Naive thymus-derived CD8-positive, alpha-beta T cell (primary cell): ENCODE measurements around the gene PRICKLE3. TPM values are rescaled to one million over a fixed set of nuclear protein-coding genes. Genes with fewer than 3 reads are reported as not detected.
"Not testable (repeated sequence)": the region's sequence is repeated elsewhere in the genome, so short reads cannot be mapped to it uniquely, and the experiment has no call there.

Experiments
- ATAC-seq, 2 donors: fragments of 150-1000 bp; cut with Tn5 transposase in 1 of 2; sonication (Bioruptor Pico), chemical (Tn5 transposase) in 1 of 2; 1 replicate in 1 of 2; 2 replicates in 1 of 2; pipeline ENCODE4 v1.10.0; 2021; ENCODE audit warnings: mild to moderate bottlenecking in 2 of 2, moderate library complexity in 2 of 2
- POLR2A ChIA-PET: fragments of 350-600 bp; sonication (Branson Sonifier 250); formaldehyde crosslinking; loops from one replicate; lab custom pipeline; 2021; ENCODE audit warnings: antibody characterized with exemption; lab: Charles Lee
- DNase-seq, 10 donors: peaks; one replicate each; pipeline versions ENCODE4 v3.0.0 to v3.0.0-alpha.2; 2020 to 2022
- H3K27ac Mint-ChIP-seq, 10 donors: one replicate each; pipeline ENCODE4 v1.8.0; 2020 to 2022; ENCODE audit warnings: mild to moderate bottlenecking in 10 of 10, mixed read lengths in 10 of 10, moderate library complexity in 4 of 10, inconsistent platforms in 1 of 10
- H3K27me3 Mint-ChIP-seq, 5 donors: one replicate each; pipeline ENCODE4 v1.8.0; 2021 to 2022; ENCODE audit warnings: mixed read lengths in 5 of 5
- H3K36me3 Mint-ChIP-seq, 3 donors: one replicate each; pipeline ENCODE4 v1.8.0; 2020 to 2022; ENCODE audit warnings: mixed read lengths in 3 of 3, mild to moderate bottlenecking in 2 of 3, inconsistent platforms in 1 of 3
- H3K4me1 Mint-ChIP-seq, 4 donors: one replicate each; pipeline ENCODE4 v1.8.0; 2021 to 2022; ENCODE audit warnings: mixed read lengths in 4 of 4
- H3K4me3 Mint-ChIP-seq, 10 donors: one replicate each; pipeline ENCODE4 v1.8.0; 2020 to 2022; ENCODE audit warnings: mild to moderate bottlenecking in 10 of 10, mixed read lengths in 10 of 10, moderate library complexity in 6 of 10, inconsistent platforms in 1 of 10
- H3K9me3 Mint-ChIP-seq, 9 donors: one replicate each; pipeline ENCODE4 v1.8.0; 2020 to 2022; ENCODE audit warnings: mixed read lengths in 9 of 9, mild to moderate bottlenecking in 3 of 9, inconsistent platforms in 1 of 9, moderate library complexity in 1 of 9
- polyA plus RNA-seq, 3 donors: library from polyadenylated mRNA; unstranded; fragments of 300-500 nt; fragmentation: Illumina TruSeq; gene quantifications; one replicate each; pipeline ENCODE4 v1.2.3, GENCODE V29; 2021
- total RNA-seq, 8 experiments: library from RNA in 2 of 8; stranded (reverse) in 2 of 8; gene quantifications; one replicate each; pipeline ENCODE4 v1.2.3 and lab custom pipeline; 2021 to 2026

Gene PRICKLE3
- total and polyA plus RNA-seq, 5 experiments from 2014 or later, result 1.3 to 10.1 (median 2.9) TPM

DNA sequence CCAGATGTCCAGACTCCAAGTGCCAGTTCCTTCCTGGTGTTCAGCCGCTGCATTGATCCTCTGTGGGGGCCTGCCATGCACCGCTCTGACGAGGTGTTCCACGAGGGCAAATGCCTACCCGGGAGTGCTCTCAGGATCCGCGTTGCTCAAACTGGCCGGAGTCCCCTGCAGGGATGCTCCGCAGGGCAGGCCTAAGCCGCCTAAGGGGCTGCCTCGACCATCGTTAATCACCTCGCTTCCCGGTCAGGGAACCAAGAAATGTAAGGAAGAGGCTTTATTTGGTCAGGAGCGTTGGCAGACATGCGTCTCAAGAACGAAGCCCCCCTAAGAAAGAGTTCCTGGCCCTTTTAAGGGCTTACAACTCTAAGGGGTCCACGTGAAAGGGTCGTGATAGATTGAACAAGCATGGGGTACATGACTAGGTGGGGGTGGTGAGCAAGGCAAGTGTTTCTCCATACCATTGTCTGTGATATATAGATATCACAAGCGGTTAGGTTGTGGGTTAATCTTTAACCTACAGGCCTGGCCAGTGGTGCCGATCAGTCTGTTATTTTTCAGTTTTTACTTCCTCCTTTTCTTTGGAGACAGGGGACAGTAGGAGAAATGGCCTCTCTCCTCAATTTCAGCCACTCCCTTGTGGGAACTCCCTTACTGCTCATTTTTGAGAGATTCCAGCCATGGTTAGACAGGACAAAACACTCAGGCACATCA lies 37.6 kb downstream of the PRICKLE3 start:
- DNase-seq, H3K36me3 Mint-ChIP-seq, H3K27ac Mint-ChIP-seq, H3K4me1 Mint-ChIP-seq, H3K27me3 Mint-ChIP-seq, H3K9me3 Mint-ChIP-seq, H3K4me3 Mint-ChIP-seq, ATAC-seq, POLR2A ChIA-PET: not testable (repeated sequence)

DNA sequence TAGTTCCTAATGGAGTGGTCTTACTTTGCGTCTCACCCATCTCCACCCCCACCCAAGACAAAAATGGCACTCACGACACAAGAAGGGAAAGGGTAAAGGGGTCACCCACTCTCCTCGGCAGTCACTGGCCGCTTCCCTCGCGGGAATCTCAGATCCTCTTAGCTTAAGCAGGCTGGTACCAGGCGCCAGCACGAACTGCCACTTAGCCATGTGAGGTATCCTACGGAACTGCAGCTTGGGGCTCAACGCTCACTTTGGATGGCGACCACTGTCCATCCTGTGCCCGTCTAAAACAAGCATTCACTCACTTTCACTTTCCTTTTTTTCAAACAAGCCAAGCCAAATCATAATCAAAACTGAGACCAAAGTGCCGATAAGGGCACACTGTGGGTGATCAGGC lies 38.2 kb downstream of the PRICKLE3 start:
- DNase-seq, result no peak
- H3K36me3 Mint-ChIP-seq, result peaks cover 0 to 3% (median 0%) of the 10 kb centered on the region in 3 donors
- ATAC-seq, result no peak
- H3K4me1 Mint-ChIP-seq, result peaks cover 0 to 2% (median 0%) of the 10 kb centered on the region in 4 donors
- no peaks in the 10 kb centered on the region for H3K9me3 Mint-ChIP-seq
- no peaks in the 10 kb centered on the region for H3K27me3 Mint-ChIP-seq
- no peak overlapping the region for H3K4me3 Mint-ChIP-seq
- POLR2A ChIA-PET, result no interaction called here
- H3K27ac Mint-ChIP-seq, result no peak overlapping the region

GRCh38 chrX:49147282-49147681 lies 38.9 kb downstream of the PRICKLE3 start:
- Mint-ChIP-seq H3K4me1 (peaks cover 0 to 2% (median 0%) of the 10 kb centered on the region in 4 donors), H3K27me3 (no peaks in the 10 kb centered on the region)
- POLR2A ChIA-PET, result interaction anchor here (0.6 kb wide), 1 partner anchor 32 kb away, joined by 4 read pairs; no protein-coding TSS in a partner anchor

DNA sequence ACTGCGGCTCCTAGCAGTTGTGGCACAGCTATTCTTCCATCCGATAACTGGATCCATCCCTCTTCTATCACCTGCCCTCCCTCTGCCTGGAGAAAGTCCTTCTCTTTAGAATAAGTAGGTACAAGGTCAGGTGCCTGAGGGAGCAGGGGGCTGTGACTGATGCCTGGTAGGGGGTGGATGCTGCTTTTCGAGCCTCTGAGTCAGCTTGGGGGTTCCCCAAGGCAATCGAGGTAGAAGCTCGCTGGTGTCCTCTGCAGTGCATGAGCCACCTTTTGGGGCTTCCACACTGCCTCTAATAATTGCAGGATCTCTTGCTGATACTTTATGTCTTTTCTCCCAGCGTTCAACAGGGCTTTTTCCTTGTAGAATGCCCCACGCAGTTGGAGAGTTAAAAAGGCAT lies 43.0 kb downstream of the PRICKLE3 start:
- not testable (repeated sequence) for DNase-seq, H3K27ac Mint-ChIP-seq, H3K4me1 Mint-ChIP-seq, H3K27me3 Mint-ChIP-seq, ATAC-seq, H3K4me3 Mint-ChIP-seq
- Mint-ChIP-seq H3K36me3 (peaks cover 5 to 20% (median 7%) of the 10 kb centered on the region in 3 donors), H3K9me3 (peaks cover 0 to 31% (median 3%) of the 10 kb centered on the region in 9 donors)
- POLR2A ChIA-PET, result interaction anchor here (0.5 to 0.6 kb wide), 2 partner anchors 25 to 98 kb away, joined by 3 to 4 read pairs; no protein-coding TSS in a partner anchor

More at GRCh38 chrX:49147282-49147681, 38.9 kb downstream of the PRICKLE3 start:
- H3K27ac Mint-ChIP-seq, result no peak overlapping the region
- DNase-seq (no peak), ATAC-seq (no peak)
- H3K36me3 Mint-ChIP-seq, result peaks cover 0 to 3% (median 0%) of the 10 kb centered on the region in 3 donors
- H3K4me3 Mint-ChIP-seq, result no peak overlapping the region
- H3K9me3 Mint-ChIP-seq, result peaks cover 0 to 3% (median 0%) of the 10 kb centered on the region in 9 donors

DNA sequence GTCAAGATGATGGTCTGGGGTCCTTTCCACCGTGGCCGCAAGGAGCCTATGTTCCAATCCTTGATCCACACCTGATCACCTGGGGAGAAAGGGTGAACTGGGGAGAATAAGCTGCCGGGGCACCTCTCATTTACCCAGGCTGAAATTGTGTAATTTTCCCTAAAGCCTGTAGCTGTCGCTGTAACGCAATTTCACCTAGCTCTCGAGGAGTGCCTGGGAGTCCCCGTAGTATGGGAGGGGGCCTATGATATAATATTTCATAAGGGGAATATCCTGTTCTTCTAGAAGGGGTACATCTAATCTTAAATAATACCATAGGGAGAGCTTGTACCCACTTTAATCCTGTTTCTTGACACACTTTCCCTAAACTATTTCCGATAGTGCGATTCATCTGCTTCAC lies 43.9 kb downstream of the PRICKLE3 start:
- H3K4me1 Mint-ChIP-seq, DNase-seq, H3K27me3 Mint-ChIP-seq, ATAC-seq, H3K27ac Mint-ChIP-seq, H3K4me3 Mint-ChIP-seq: not testable (repeated sequence)
- POLR2A ChIA-PET, result interaction anchor here (1.1 kb wide), 1 partner anchor 13 kb away, joined by 6 read pairs; no protein-coding TSS in a partner anchor
- peaks cover 0 to 36% (median 3%) of the 10 kb centered on the region in 9 donors for H3K9me3 Mint-ChIP-seq
- H3K36me3 Mint-ChIP-seq, result peaks cover 5 to 20% (median 5%) of the 10 kb centered on the region in 3 donors

DNA sequence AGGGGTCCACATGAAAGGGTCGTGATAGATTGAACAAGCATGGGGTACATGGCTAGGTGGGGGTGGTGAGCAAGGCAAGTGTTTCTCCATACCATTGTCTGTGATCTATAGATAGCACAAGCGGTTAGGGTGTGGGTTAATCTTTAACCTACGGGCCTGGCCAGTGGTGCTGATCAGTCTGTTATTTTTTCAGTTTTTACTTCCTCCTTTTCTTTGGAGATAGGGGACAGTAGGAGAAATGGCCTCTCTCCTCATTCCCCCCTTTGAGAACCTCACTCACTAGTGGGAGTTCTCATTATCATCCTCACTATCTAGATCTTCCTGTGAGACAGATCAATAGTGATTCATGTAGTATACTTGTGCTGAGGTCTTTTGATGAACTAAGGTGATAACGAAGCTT lies 46.5 kb downstream of the PRICKLE3 start:
- Mint-ChIP-seq H3K4me3 (no peak overlapping the region), H3K27ac (no peak overlapping the region), H3K4me1 (peaks cover 0 to 2% (median 0%) of the 10 kb centered on the region in 4 donors), H3K27me3 (no peaks in the 10 kb centered on the region), H3K36me3 (peaks cover 5 to 20% (median 9%) of the 10 kb centered on the region in 3 donors), H3K9me3 (peaks cover 0 to 40% (median 3%) of the 10 kb centered on the region in 9 donors)
- DNase-seq (no peak), ATAC-seq (no peak)
- POLR2A ChIA-PET, result no interaction called here

- no peak overlapping the region for H3K27ac Mint-ChIP-seq
- no peak for ATAC-seq
- no peak overlapping the region for H3K4me3 Mint-ChIP-seq
- DNase-seq, result no peak
- no peaks in the 10 kb centered on the region for H3K27me3 Mint-ChIP-seq
- peaks cover 0 to 2% (median 0%) of the 10 kb centered on the region in 4 donors for H3K4me1 Mint-ChIP-seq
- peaks cover 5 to 20% (median 9%) of the 10 kb centered on the region in 3 donors for H3K36me3 Mint-ChIP-seq
- POLR2A ChIA-PET, result no interaction called here
- H3K9me3 Mint-ChIP-seq, result peaks cover 0 to 40% (median 3%) of the 10 kb centered on the region in 9 donors
Measured at GRCh38 chrX:49137492-49137891, 48.7 kb downstream of the PRICKLE3 start.

- Mint-ChIP-seq H3K36me3 (peaks cover 0 to 4% (median 0%) of the 10 kb centered on the region in 3 donors), H3K4me3 (no peak overlapping the region), H3K9me3 (peaks cover 0 to 16% (median 0%) of the 10 kb centered on the region in 9 donors), H3K27me3 (no peaks in the 10 kb centered on the region), H3K4me1 (peaks cover 0 to 2% (median 0%) of the 10 kb centered on the region in 4 donors), H3K27ac (no peak overlapping the region)
- POLR2A ChIA-PET, result no interaction called here
- no peak for DNase-seq
- ATAC-seq, result no peak
Measured at GRCh38 chrX:49133759-49134158, 52.4 kb downstream of the PRICKLE3 start.

DNA sequence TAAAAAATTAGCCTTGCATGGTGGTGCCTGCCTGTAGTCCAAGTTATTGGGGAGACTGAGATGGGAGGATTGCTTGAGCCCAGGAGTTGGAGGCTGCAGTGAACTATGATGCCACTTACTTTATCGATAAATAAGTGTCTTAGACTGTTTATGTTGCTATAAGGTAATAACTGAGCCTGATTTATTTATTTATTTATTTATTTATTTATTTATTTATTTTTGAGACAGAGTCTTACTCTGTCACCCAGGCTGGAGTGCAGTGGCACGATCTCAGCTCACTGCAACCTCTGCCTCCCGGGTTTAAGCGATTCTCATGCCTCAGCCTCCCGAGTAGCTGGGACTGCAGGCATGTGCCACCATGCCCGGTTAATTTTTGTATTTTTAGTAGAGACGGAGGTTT lies 53.9 kb downstream of the PRICKLE3 start:
- H3K4me3 Mint-ChIP-seq, H3K27me3 Mint-ChIP-seq, H3K36me3 Mint-ChIP-seq, DNase-seq, POLR2A ChIA-PET, H3K27ac Mint-ChIP-seq, ATAC-seq, H3K4me1 Mint-ChIP-seq, H3K9me3 Mint-ChIP-seq: not testable (repeated sequence)

DNA sequence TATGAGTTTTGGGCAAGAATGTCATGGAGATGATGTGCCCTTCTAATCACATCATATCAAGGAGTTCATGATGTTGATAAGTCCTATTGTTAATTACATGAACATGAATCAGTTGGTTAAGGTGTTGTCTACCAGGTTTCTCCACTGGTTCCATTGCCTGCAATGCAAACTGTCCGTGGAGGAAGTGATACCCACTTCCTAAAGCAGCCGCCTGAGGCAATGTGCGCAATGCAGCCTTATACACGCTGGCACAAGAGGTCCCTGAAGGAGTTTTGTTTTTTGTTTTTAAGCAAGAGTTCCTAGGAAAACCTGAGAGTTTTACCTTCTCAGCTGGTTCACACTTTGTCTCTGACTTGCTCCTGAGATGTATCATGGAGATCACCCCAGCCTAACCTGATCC lies 56.7 kb downstream of the PRICKLE3 start:
- no peak overlapping the region for H3K27ac Mint-ChIP-seq
- H3K4me3 Mint-ChIP-seq, result no peak overlapping the region
- H3K4me1 Mint-ChIP-seq, result no peaks in the 10 kb centered on the region
- ATAC-seq, result no peak
- no peaks in the 10 kb centered on the region for H3K36me3 Mint-ChIP-seq
- DNase-seq, result no peak
- POLR2A ChIA-PET, result no interaction called here
- no peaks in the 10 kb centered on the region for H3K27me3 Mint-ChIP-seq
- H3K9me3 Mint-ChIP-seq, result peaks cover 0 to 2% (median 0%) of the 10 kb centered on the region in 9 donors

DNA sequence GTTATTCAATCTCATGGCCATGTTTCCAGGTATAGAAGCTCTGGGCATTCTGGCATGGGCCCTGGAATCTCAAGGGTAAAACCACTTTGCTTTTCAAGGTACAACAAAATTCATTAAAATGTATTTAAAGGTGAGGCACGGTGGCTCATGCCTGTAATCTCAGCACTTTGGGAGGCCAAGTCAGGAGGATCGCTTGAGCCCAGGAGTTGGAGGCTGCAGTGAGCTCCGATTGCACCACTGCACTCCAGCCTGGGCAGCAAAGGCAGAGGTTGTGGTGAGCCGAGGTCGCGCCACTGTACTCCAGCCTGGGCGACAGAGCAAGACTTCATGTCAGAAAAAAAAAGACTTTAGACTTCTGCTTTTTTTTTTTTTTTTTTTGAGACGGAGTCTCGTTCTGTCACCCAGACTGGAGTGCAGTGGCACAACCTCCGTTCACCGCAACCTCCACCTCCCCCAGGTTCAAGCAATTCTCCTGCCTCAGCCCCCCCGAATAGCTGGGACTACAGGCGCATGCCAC lies 58.4 kb downstream of the PRICKLE3 start:
- ATAC-seq, H3K9me3 Mint-ChIP-seq, H3K36me3 Mint-ChIP-seq, POLR2A ChIA-PET, DNase-seq, H3K27me3 Mint-ChIP-seq, H3K27ac Mint-ChIP-seq, H3K4me3 Mint-ChIP-seq: not testable (repeated sequence)
- peaks cover 7 to 14% (median 10%) of the 10 kb centered on the region in 4 donors for H3K4me1 Mint-ChIP-seq
